Epithelial cell of proximal tubule (primary cell): ENCODE measurements around the gene MCF2L2. TPM values are rescaled to one million over a fixed set of nuclear protein-coding genes. Genes with fewer than 3 reads are reported as not detected.
"Not testable (repeated sequence)": the region's sequence is repeated elsewhere in the genome, so short reads cannot be mapped to it uniquely, and the experiment has no call there.

Source experiments
- DNase-seq: peaks from one replicate; pipeline ENCODE4 v3.0.0-alpha.2; 2011; ENCODE audit warnings: low read depth
- H3K4me3 ChIP-seq: 2 replicates; pipeline ENCODE4 v1.5.1; 2011; ENCODE audit warnings: low read depth, mild to moderate bottlenecking, low read length
- CTCF ChIP-seq: conservative IDR thresholded peaks from 2 replicates; pipeline ENCODE4 v1.5.1; 2012; ENCODE audit warnings: low read depth, mild to moderate bottlenecking, low read length
- total RNA-seq: library from RNA; depleted of rRNA; stranded (reverse); fragments of >200 nt; gene quantifications from 2 replicates; pipeline ENCODE4 v1.2.3, GENCODE V29; 2015

The MCF2L2 gene
- total RNA-seq, 1 donor from 2014 or later = 0.58 TPM

DNA sequence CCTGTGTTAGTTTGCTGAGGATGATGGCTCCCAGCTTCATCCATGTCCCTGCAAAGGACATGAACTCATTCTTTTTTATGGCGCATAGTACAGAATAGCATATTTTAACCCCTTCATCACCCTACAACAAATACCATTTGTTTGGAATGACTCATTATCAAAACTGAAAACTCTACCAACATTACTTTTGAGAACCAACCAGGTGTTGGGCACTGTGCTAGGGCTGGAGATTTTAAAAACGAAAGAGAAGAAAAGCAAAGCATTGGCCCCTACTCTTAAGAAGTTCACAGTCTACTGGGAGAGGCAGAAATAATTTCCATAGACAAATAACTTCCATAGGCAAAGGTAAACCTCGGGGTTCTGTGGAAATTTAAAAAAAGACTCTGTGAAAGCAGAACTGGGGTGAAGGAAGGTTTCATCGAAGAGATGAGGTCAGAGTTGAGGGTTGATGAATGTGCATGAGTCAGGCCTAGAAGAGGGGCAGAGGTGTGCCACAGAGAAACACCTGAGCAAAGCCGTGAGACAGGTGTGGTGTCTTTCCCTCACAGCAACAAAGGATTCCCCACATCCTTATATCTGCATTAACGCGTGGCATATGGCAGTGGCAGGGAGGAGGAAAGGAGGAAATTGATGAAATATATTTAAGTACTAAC, 51.0 kb downstream of the MCF2L2 start:
- H3K4me3 ChIP-seq = no peak overlapping the region
- TF ChIP-seq CTCF = no peak
- DNase-seq = no peak

DNA sequence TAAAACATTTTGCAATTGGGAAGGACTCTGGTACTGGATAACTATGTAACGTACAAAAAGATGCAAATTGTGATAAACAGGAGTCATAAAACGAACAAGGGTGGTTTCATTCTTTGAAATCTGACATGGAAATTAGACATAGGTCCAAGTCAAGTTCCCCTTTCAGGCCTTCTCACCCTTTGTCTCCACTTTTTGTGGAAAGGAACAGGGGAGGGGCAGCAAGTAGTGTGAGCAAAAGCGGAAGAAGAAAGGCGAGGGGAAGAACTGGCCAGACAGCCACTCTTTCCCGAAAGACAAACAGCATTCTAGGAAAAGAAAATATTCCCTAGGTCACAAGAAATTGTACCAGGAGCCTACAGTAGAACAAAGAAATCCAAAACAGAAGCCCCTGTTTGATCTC, 52.6 kb downstream of the MCF2L2 start:
- no peak for TF ChIP-seq CTCF
- DNase-seq = no peak
- H3K4me3 ChIP-seq = no peak overlapping the region

DNA sequence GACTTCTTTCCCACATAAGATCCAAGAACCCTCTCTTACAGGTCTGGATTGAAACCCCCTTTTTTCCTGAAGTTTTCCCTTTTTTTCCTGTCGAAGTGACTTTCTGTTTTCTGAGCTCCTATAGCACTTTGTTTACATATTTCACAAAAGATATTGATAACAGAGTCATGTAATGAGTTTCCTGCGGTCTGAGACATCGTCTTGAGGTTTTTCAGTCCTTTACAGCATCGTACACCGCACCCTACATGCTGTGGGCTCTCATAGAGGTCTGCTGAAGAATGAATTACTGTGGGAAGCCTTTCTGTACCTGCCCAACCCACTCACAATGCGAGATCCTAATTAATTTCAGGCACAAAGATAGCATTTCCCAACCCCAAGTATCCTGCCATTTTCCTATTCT, 53.1 kb downstream of the MCF2L2 start:
- no peak for TF ChIP-seq CTCF
- no peak overlapping the region for H3K4me3 ChIP-seq
- DNase-seq = no peak

GRCh38 chr3:183372911-183373310, 55.5 kb downstream of the MCF2L2 start:
- no peak for DNase-seq
- no peak overlapping the region for H3K4me3 ChIP-seq
- TF ChIP-seq CTCF = no peak

DNA sequence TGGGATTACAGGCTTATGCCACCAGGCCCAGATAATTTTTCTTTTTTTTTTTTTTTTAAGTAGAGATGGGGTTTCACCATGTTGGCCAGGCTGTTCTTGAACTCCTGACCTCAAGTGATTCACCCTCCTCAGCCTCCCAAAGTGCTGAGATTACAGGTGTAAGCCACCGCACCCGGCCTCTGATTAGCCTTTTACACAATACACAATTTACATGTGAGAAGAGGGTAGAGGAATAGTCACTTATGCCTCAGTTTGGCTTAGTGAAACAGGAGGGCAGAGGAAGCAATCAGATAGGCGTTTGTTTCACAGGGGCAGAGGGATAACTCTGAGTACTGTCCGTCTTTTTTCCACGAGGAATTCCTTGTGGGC, 56.8 kb downstream of the MCF2L2 start:
- not testable (repeated sequence) for H3K4me3 ChIP-seq, DNase-seq

GRCh38 chr3:183370391-183370790, 58.0 kb downstream of the MCF2L2 start:
- H3K4me3 ChIP-seq = no peak overlapping the region
- DNase-seq = no peak
- TF ChIP-seq CTCF = no peak

GRCh38 chr3:183369627-183370026, 58.8 kb downstream of the MCF2L2 start:
- H3K4me3 ChIP-seq = no peak overlapping the region
- no peak for TF ChIP-seq CTCF
- DNase-seq = no peak

GRCh38 chr3:183369117-183369516, 59.3 kb downstream of the MCF2L2 start:
- H3K4me3 ChIP-seq = no peak overlapping the region
- DNase-seq = no peak
- no peak for TF ChIP-seq CTCF
